BJ (cell line): ENCODE measurements around the gene ZNF805. TPM values are rescaled to one million over a fixed set of nuclear protein-coding genes. Genes with fewer than 3 reads are reported as not detected.

Source experiments
- CTCF ChIA-PET: fragments of 350-600 bp; formaldehyde crosslinking; extraction: SDS; loops from one replicate; lab custom pipeline; 2021; ENCODE audit warnings: antibody characterized with exemption, inconsistent platforms; lab: Yijun Ruan, JAX
- POLR2A ChIA-PET: fragments of 300-600 bp; sonication (Branson Sonifier 250); formaldehyde crosslinking; extraction: SDS; loops from one replicate; lab custom pipeline; 2021; ENCODE audit warnings: antibody characterized with exemption; lab: Charles Lee
- DNase-seq: peaks from one replicate; pipeline ENCODE4 v3.0.0-alpha.2; 2011; ENCODE audit warnings: low read depth
- H3K27me3 ChIP-seq: 2 replicates; pipeline ENCODE4 v1.6.0; 2011; ENCODE audit warnings: low read length; ENCODE audit not compliant: control insufficient read depth, insufficient read depth
- H3K36me3 ChIP-seq: 2 replicates; pipeline ENCODE4 v1.5.1; 2011; ENCODE audit warnings: low read length; ENCODE audit not compliant: control insufficient read depth, insufficient read depth
- H3K4me3 ChIP-seq: 2 replicates; pipeline ENCODE4 v1.5.1; 2011; ENCODE audit warnings: low read depth, mild to moderate bottlenecking, control low read depth, low read length
- polyA plus RNA-seq: library from polyadenylated mRNA; depleted of rRNA; stranded (reverse); fragments of >200 nt; gene quantifications from 2 replicates; pipeline ENCODE4 v1.2.3, GENCODE V29; 2011
- TF ChIP-seq, protein P1 (sequence below): IDR thresholded peaks from 2 replicates; pipeline ENCODE4 v1.5.1; 2011; ENCODE audit warnings: low read depth, mild to moderate bottlenecking, control low read depth, inconsistent platforms, low read length, moderate library complexity; ENCODE audit not compliant: insufficient read depth

The ZNF805 gene
- polyA plus RNA-seq, 1 experiment, result 5.1 TPM

DNA sequence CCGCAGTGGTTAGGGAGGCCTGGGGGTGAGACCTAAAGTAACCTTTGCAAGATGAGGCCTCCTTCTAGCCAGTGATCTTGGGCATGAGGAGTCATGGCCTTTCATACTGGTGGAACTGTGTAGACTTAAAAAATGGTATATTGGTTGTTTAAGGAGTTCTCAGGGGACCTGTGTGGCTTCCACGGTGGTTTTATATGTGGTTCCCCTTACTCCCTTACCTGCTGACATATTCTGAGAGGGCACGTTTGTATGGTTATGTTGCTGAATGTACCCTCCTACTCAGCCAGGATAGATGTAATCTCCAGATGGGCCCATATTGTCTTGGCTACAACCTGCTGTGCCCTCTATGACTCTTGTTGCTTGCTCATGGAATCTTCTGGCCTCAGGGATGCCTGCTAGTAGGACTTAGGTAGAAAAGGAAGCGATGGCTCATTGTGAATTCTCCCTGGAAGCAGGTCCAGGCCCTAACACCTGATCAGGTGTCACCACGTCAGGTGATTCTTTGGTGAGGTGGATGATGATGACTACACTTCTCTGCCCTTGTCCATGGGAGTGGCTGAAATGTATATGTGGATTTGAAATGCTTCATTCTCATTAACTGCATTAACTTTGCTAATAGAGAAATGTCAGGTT is 41.7 kb downstream of the ZNF805 start:
- no peak for DNase-seq
- CTCF ChIA-PET, result no interaction called here
- H3K36me3 ChIP-seq, result peaks cover 15% of the 10 kb centered on the region

DNA sequence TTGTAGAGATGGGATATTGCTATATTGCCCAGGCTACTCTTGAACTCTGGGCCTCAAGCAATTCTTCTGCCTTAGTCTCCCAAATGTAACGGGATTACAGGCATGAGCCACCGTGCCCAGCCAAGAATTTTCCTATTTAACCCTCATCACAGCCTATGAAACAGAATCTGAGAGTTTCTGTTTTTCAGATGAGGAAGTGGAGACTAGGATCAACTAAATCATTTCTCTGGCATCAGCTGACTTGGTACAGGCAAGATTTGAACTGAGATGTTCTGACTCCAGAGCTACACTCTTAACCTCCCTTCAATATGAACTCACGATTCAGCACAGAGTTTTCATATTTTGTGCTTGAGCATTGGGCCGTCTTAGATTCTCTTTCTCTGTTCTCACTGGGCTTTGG is 47.9 kb downstream of the ZNF805 start:
- DNase-seq, result no peak
- no peaks in the 10 kb centered on the region for H3K27me3 ChIP-seq
- ChIA-PET CTCF (no interaction called here), POLR2A (interaction anchor here (0.7 kb wide), 1 partner anchor 14 kb away, joined by 3 read pairs; no protein-coding TSS in a partner anchor)
- TF ChIP-seq, protein P1, sequence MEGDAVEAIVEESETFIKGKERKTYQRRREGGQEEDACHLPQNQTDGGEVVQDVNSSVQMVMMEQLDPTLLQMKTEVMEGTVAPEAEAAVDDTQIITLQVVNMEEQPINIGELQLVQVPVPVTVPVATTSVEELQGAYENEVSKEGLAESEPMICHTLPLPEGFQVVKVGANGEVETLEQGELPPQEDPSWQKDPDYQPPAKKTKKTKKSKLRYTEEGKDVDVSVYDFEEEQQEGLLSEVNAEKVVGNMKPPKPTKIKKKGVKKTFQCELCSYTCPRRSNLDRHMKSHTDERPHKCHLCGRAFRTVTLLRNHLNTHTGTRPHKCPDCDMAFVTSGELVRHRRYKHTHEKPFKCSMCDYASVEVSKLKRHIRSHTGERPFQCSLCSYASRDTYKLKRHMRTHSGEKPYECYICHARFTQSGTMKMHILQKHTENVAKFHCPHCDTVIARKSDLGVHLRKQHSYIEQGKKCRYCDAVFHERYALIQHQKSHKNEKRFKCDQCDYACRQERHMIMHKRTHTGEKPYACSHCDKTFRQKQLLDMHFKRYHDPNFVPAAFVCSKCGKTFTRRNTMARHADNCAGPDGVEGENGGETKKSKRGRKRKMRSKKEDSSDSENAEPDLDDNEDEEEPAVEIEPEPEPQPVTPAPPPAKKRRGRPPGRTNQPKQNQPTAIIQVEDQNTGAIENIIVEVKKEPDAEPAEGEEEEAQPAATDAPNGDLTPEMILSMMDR, result no peak
- H3K4me3 ChIP-seq, result no peak overlapping the region
- H3K36me3 ChIP-seq, result peaks cover 40% of the 10 kb centered on the region

More for the DNA sequence above, 41.7 kb downstream of the ZNF805 start:
- POLR2A ChIA-PET, result no interaction called here
- Histone ChIP-seq H3K4me3 (0 out of 2 replicates have a peak overlapping the region, but pooled peaks have one; percentile 7), H3K27me3 (no peaks in the 10 kb centered on the region)
- TF ChIP-seq, protein P1, result no peak

DNA sequence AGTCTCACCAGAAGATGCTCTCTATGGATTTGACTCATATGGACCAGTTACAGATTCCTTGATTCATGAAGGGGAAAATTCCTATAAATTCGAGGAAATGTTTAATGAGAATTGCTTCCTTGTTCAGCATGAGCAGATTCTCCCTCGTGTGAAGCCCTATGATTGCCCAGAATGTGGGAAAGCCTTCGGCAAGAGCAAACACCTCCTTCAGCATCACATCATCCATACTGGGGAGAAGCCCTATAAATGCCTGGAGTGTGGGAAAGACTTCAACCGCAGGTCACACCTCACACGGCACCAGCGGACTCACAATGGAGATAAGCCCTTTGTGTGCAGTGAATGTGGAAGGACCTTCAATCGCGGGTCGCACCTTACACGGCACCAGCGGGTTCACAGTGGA is 50.5 kb downstream of the ZNF805 start:
- DNase-seq, result no peak
- CTCF ChIA-PET, result no interaction called here
- H3K27me3 ChIP-seq, result no peaks in the 10 kb centered on the region
- POLR2A ChIA-PET, result no interaction called here
- TF ChIP-seq, protein P1, result no peak
- H3K36me3 ChIP-seq, result peaks cover 30% of the 10 kb centered on the region
- H3K4me3 ChIP-seq, result no peak overlapping the region

DNA sequence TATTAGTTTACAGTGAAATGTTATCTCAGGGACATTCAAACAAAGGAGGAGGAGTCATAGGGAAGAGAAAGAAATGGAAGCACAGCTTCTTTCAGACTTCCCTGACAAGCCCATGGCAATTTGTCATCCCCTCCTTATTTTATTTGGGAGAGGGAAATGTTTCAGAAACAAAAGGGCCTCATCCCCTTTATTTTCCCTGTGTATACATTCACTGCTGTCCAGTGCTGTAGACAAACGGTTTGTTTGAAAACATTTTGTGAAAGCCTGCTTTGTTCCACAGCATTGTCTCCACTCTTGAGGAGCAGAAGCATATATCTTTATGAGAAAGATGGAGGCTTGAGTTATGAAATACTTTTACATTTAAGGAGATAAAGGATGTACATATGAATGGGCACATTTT is 52.1 kb downstream of the ZNF805 start:
- ChIA-PET CTCF (no interaction called here), POLR2A (no interaction called here)
- TF ChIP-seq, protein P1, result no peak

DNA sequence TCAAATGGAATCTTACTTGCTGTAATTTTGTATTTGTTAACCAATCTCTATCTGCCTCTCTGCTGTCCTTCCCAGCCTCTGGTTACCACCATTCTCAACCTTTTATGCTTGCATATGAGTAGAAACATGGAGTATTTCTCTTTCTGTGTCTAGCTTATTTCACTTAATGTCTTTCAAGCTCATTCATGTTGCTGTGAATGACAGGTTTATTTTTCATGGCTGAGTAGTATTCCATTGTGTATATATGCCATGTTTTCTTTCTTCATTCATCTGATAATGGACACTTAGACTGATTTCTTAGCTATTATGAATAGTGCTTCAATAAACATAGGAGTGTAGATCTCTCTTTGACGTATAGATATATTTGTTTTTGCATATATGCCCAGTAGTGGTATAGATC is 53.3 kb downstream of the ZNF805 start:
- H3K4me3 ChIP-seq, result no peak overlapping the region
- ChIA-PET POLR2A (no interaction called here), CTCF (interaction anchor here (0.7 kb wide), 1 partner anchor 9 kb away, joined by 3 read pairs; no protein-coding TSS in a partner anchor)
- DNase-seq, result no peak
- TF ChIP-seq, protein P1, result no peak
- H3K36me3 ChIP-seq, result peaks cover 25% of the 10 kb centered on the region
- H3K27me3 ChIP-seq, result no peaks in the 10 kb centered on the region

More for the DNA sequence above, 52.1 kb downstream of the ZNF805 start:
- DNase-seq, result no peak
- no peak overlapping the region for H3K4me3 ChIP-seq
- peaks cover 27% of the 10 kb centered on the region for H3K36me3 ChIP-seq
- H3K27me3 ChIP-seq, result no peaks in the 10 kb centered on the region
